NCI-H2171 treated with DMSO at 0.1 percent for 48 hours (cell line): ENCODE measurements around the gene PAWR.
"Not testable (repeated sequence)": the region's sequence is repeated elsewhere in the genome, so short reads cannot be mapped to it uniquely, and the experiment has no call there.

Experiments
- DNase-seq: peaks from one replicate; lab custom pipeline; 2025; lab: John Stamatoyannopoulos, UW

The PAWR gene

GRCh38 chr12:79646843-79647242 lies 43.9 kb downstream of the PAWR start:
- DNase-seq = not testable (repeated sequence)

GRCh38 chr12:79645235-79645630 lies 45.5 kb downstream of the PAWR start:
- no peak for DNase-seq

GRCh38 chr12:79644274-79645234 lies 46.2 kb downstream of the PAWR start:
- no peak for DNase-seq

GRCh38 chr12:79643821-79644220 lies 46.9 kb downstream of the PAWR start:
- no peak for DNase-seq

- DNase-seq = no peak
Measured at GRCh38 chr12:79638490-79638889, 52.3 kb downstream of the PAWR start.

GRCh38 chr12:79637093-79637492 lies 53.7 kb downstream of the PAWR start:
- no peak for DNase-seq

GRCh38 chr12:79635676-79636075 lies 55.1 kb downstream of the PAWR start:
- DNase-seq = no peak

- no peak for DNase-seq
Measured at GRCh38 chr12:79634957-79635471, 55.8 kb downstream of the PAWR start.

- DNase-seq = no peak
Measured at GRCh38 chr12:79629561-79629960, 61.2 kb downstream of the PAWR start.

GRCh38 chr12:79626735-79627134 lies 64.0 kb downstream of the PAWR start:
- not testable (repeated sequence) for DNase-seq

- no peak for DNase-seq
Measured at GRCh38 chr12:79624378-79624777, 66.4 kb downstream of the PAWR start.

GRCh38 chr12:79619872-79620562 lies 70.7 kb downstream of the PAWR start:
- no peak for DNase-seq

- DNase-seq = no peak
Measured at GRCh38 chr12:79618848-79619404, 71.8 kb downstream of the PAWR start.

GRCh38 chr12:79617696-79618095 lies 73.1 kb downstream of the PAWR start:
- peak; percentile 7 for DNase-seq

- DNase-seq = no peak
Measured at GRCh38 chr12:79615596-79616560, 74.9 kb downstream of the PAWR start.

GRCh38 chr12:79614730-79615129 lies 76.0 kb downstream of the PAWR start:
- peak; percentile 18 for DNase-seq

- DNase-seq = no peak
Measured at GRCh38 chr12:79601908-79602307, 88.9 kb downstream of the PAWR start.

- DNase-seq = no peak
Measured at GRCh38 chr12:79597910-79598309, 92.9 kb downstream of the PAWR start.

GRCh38 chr12:79596719-79597350 lies 93.9 kb downstream of the PAWR start:
- no peak for DNase-seq

- no peak for DNase-seq
Measured at GRCh38 chr12:79595273-79595672, 95.5 kb downstream of the PAWR start.

GRCh38 chr12:79592865-79593264 lies 97.9 kb downstream of the PAWR start:
- DNase-seq = no peak
